ENCODE results near the gene SV2C. TPM values are rescaled to one million over a fixed set of nuclear protein-coding genes. Genes with fewer than 3 reads are reported as not detected.

Gene SV2C
- total and polyA plus RNA-seq, 10 of the 15 experiments (the other 5 are each of a cell fraction or from before 2014, with no cell fraction given), result under 0.01 to 1.1 (median 0.63) TPM

DNA sequence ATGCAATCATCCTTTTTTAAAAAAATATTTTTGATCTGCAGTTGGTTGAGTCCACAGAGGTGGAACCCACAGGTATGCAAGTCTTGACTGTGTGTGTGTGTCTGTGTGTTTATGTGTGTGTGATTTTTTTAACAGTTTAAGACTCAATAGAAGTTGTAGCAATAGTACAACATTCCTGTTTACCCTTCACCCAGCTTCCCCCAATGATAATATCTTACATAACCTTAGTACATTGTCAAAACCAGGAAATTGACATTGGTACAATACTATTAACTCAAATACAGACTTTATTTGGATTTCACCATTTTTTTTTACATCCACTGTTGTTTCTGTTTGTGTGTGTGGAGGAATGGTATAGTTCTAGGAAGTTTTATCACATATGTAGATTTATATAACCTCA lies 81.8 kb downstream of the SV2C start:
- BruUV-seq (replicated peaks), result no TSS peak
- RAD21 ChIA-PET (ENCODE audit: unreplicated experiment), result no interaction called here
- no peak overlapping the region for H3K9ac ChIP-seq (ENCODE audit: control insufficient read depth, insufficient read depth, low read length)
- in situ Hi-C loops (cut with MboI), result no loop called here
- POLR2A ChIA-PET, result no interaction called here
- no peaks in the 10 kb centered on the region for H3K36me3 ChIP-seq (ENCODE audit: control insufficient read depth in 2 of 2, insufficient read depth in 2 of 2, low read length in 1 of 2)
- H3K27ac ChIP-seq (ENCODE audit: control insufficient read depth, insufficient read depth), result no peak overlapping the region
- H3K4me2 ChIP-seq (ENCODE audit: control insufficient read depth, insufficient read depth), result no peak overlapping the region
- H3K4me1 ChIP-seq (ENCODE audit: control insufficient read depth, insufficient read depth, low read length), result no peaks in the 10 kb centered on the region
- no peaks in the 10 kb centered on the region for H3K79me2 ChIP-seq (ENCODE audit: control insufficient read depth, insufficient read depth, low read length)
- no peak overlapping the region for H3K4me3 ChIP-seq
- SMC1A ChIA-PET (ENCODE audit: uncharacterized antibody, unreplicated experiment), result interaction anchor here (0.6 to 4.9 kb wide), 2 partner anchors 10 to 12 kb away, joined by 3 to 27 read pairs; no protein-coding TSS in a partner anchor
- DNase-seq (ENCODE audit: low read depth, low spot score) (no peak), FAIRE-seq (no peak), ATAC-seq (no peak)
- H3K9me3 ChIP-seq (replicated peaks; ENCODE audit: control insufficient read depth, insufficient read depth, low read length), result no peaks in the 10 kb centered on the region
- intact Hi-C loops (cut with micrococcal nuclease; ENCODE audit: unreplicated experiment), result no loop called here
- CTCF ChIA-PET, result interaction anchor here (0.5 to 4.9 kb wide), 2 partner anchors 10 to 438 kb away, joined by 3 to 43 read pairs; no protein-coding TSS in a partner anchor
- TF ChIP-seq SUPT20H (IDR thresholded peaks at IDR 0.05; ENCODE audit: borderline replicate concordance, control insufficient read depth, low read depth, low read length) (no peak), ZNF217 (IDR thresholded peaks at IDR 0.05) (no peak), BMI1 (IDR thresholded peaks at IDR 0.05; ENCODE audit: borderline replicate concordance) (no peak), CREB1 (IDR thresholded peaks at IDR 0.05; ENCODE audit: low read depth) (no peak), SMAD1 (IDR thresholded peaks at IDR 0.05; ENCODE audit: low read depth, partially characterized antibody) (no peak), CBX5 (IDR thresholded peaks at IDR 0.05; ENCODE audit: low read depth) (no peak), FOS (IDR thresholded peaks at IDR 0.05; ENCODE audit: borderline replicate concordance, extremely low read depth, insufficient read length) (no peak), MEF2A (IDR thresholded peaks at IDR 0.05; ENCODE audit: insufficient read depth, low read depth, low read length) (no peak), ATF3 (IDR thresholded peaks at IDR 0.05; ENCODE audit: borderline replicate concordance, extremely low read depth, low read depth, low read length) (no peak), BCL11A (IDR thresholded peaks at IDR 0.05; ENCODE audit: low read depth, low read length) (no peak), SMARCA5 (IDR thresholded peaks at IDR 0.05) (no peak), NR2C1 (IDR thresholded peaks at IDR 0.05) (no peak)
- TF ChIP-seq, protein P1, sequence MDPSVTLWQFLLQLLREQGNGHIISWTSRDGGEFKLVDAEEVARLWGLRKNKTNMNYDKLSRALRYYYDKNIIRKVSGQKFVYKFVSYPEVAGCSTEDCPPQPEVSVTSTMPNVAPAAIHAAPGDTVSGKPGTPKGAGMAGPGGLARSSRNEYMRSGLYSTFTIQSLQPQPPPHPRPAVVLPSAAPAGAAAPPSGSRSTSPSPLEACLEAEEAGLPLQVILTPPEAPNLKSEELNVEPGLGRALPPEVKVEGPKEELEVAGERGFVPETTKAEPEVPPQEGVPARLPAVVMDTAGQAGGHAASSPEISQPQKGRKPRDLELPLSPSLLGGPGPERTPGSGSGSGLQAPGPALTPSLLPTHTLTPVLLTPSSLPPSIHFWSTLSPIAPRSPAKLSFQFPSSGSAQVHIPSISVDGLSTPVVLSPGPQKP (IDR thresholded peaks at IDR 0.05; ENCODE audit: low read depth, low read length), result no peak
- TF ChIP-seq, protein P2, sequence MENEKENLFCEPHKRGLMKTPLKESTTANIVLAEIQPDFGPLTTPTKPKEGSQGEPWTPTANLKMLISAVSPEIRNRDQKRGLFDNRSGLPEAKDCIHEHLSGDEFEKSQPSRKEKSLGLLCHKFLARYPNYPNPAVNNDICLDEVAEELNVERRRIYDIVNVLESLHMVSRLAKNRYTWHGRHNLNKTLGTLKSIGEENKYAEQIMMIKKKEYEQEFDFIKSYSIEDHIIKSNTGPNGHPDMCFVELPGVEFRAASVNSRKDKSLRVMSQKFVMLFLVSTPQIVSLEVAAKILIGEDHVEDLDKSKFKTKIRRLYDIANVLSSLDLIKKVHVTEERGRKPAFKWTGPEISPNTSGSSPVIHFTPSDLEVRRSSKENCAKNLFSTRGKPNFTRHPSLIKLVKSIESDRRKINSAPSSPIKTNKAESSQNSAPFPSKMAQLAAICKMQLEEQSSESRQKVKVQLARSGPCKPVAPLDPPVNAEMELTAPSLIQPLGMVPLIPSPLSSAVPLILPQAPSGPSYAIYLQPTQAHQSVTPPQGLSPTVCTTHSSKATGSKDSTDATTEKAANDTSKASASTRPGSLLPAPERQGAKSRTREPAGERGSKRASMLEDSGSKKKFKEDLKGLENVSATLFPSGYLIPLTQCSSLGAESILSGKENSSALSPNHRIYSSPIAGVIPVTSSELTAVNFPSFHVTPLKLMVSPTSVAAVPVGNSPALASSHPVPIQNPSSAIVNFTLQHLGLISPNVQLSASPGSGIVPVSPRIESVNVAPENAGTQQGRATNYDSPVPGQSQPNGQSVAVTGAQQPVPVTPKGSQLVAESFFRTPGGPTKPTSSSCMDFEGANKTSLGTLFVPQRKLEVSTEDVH (IDR thresholded peaks at IDR 0.05; ENCODE audit: low read depth, partially characterized antibody), result no peak
- no peak overlapping the region for H2AFZ ChIP-seq (ENCODE audit: control insufficient read depth, low read depth, low read length)
- no peaks in the 10 kb centered on the region for H4K20me1 ChIP-seq (ENCODE audit: control insufficient read depth, insufficient read depth)
- 0 out of 4 replicates have a peak, but pooled peaks cover 0 to 2% of the 10 kb centered on the region in 2 experiments for H3K27me3 ChIP-seq (replicated peaks in 1 of 2; ENCODE audit: control insufficient read depth in 2 of 2, insufficient read depth in 2 of 2, low read length in 1 of 2)
